MM.1S (cell line): ENCODE results near the gene B3GAT3.
"Not testable (repeated sequence)": the region's sequence is repeated elsewhere in the genome, so short reads cannot be mapped to it uniquely, and the experiment has no call there.

Experiments used
- DNase-seq: peaks from one replicate; pipeline ENCODE4 v3.0.0-alpha.2; 2015
- H2AFZ ChIP-seq: fragments of 300-600 bp; sonication (generic); 2 replicates; pipeline ENCODE4 v1.6.0; 2016; ENCODE audit warnings: antibody characterized with exemption, low read length
- H3F3A ChIP-seq: fragments of 300-600 bp; sonication (generic); 2 replicates; pipeline ENCODE4 v1.6.1; 2016; ENCODE audit warnings: mild to moderate bottlenecking, antibody characterized with exemption, low read length, moderate library complexity, mixed read lengths; ENCODE audit not compliant: insufficient read depth
- H3K27ac ChIP-seq: fragments of 300-600 bp; sonication (generic); 2 replicates; pipeline ENCODE4 v1.5.1; 2016; ENCODE audit warnings: mild to moderate bottlenecking, low read length
- H3K27me3 ChIP-seq: fragments of 300-600 bp; sonication (generic); replicated peaks from 2 replicates; pipeline ENCODE4 v1.6.0; 2016; ENCODE audit warnings: low read length; ENCODE audit not compliant: insufficient read depth
- H3K36me3 ChIP-seq: fragments of 300-600 bp; sonication (generic); replicated peaks from 2 replicates; pipeline ENCODE4 v1.6.1; 2016; ENCODE audit warnings: mild to moderate bottlenecking, low read length, mixed read lengths; ENCODE audit not compliant: insufficient read depth
- H3K4me1 ChIP-seq: fragments of 300-600 bp; sonication (generic); 2 replicates; pipeline ENCODE4 v1.6.1; 2016; ENCODE audit warnings: low read length, mixed read lengths
- H3K4me2 ChIP-seq: fragments of 300-600 bp; sonication (generic); 2 replicates; pipeline ENCODE4 v1.6.0; 2016; ENCODE audit warnings: low read depth, low read length
- H3K4me3 ChIP-seq: fragments of 300-600 bp; sonication (generic); 2 replicates; pipeline ENCODE4 v1.5.1; 2016; ENCODE audit warnings: low read length, mixed read lengths
- H3K79me2 ChIP-seq: fragments of 300-600 bp; sonication (generic); 2 replicates; pipeline ENCODE4 v1.6.1; 2016; ENCODE audit warnings: mixed run types, low read length, mixed read lengths
- H3K9ac ChIP-seq: fragments of 300-600 bp; sonication (generic); 2 replicates; pipeline ENCODE4 v1.6.1; 2016; ENCODE audit warnings: low read length, mixed read lengths
- H3K9me2 ChIP-seq: fragments of 300-600 bp; sonication (generic); replicated peaks from 2 replicates; pipeline ENCODE4 v1.6.1; 2016; ENCODE audit warnings: mild to moderate bottlenecking, low read length, mixed read lengths; ENCODE audit not compliant: insufficient read depth
- H3K9me3 ChIP-seq: fragments of 300-600 bp; sonication (generic); replicated peaks from 2 replicates; pipeline ENCODE4 v1.6.1; 2016; ENCODE audit warnings: mild to moderate bottlenecking, low read length, mixed read lengths; ENCODE audit not compliant: insufficient read depth
- H4K20me1 ChIP-seq: fragments of 300-600 bp; sonication (generic); 2 replicates; pipeline ENCODE4 v1.6.1; 2016; ENCODE audit warnings: mild to moderate bottlenecking, low read length, moderate library complexity, mixed read lengths; ENCODE audit not compliant: insufficient read depth
- CTCF ChIP-seq: fragments of 300-600 bp; sonication (generic); IDR thresholded peaks from 2 replicates; pipeline ENCODE4 v1.5.1; 2016; ENCODE audit warnings: antibody characterized with exemption, low read length, mixed read lengths
- EZH2 ChIP-seq: fragments of 300-600 bp; sonication (generic); optimal IDR thresholded peaks from 2 replicates; pipeline ENCODE3; 2017; ENCODE audit warnings: low read depth, mild to moderate bottlenecking, antibody characterized with exemption, low read length, mixed read lengths
- EZH2phosphoT487 ChIP-seq: fragments of 300-600 bp; sonication (generic); IDR thresholded peaks from 2 replicates; pipeline ENCODE4 v1.6.1; 2018; ENCODE audit warnings: antibody characterized with exemption, low read length

Gene B3GAT3

GRCh38 chr11:62588966-62589637 lies 32.7 kb downstream of the B3GAT3 start:
- H3K9me2 ChIP-seq, result no peaks in the 10 kb centered on the region
- H3F3A ChIP-seq, result peaks cover 26% of the 10 kb centered on the region
- H3K4me2 ChIP-seq, result no peak overlapping the region
- no peak for DNase-seq
- H3K9ac ChIP-seq, result no peak overlapping the region
- H4K20me1 ChIP-seq, result no peaks in the 10 kb centered on the region
- 0 out of 2 replicates have a peak, but pooled peaks cover 3% of the 10 kb centered on the region for H3K36me3 ChIP-seq
- H2AFZ ChIP-seq, result no peak overlapping the region
- no peaks in the 10 kb centered on the region for H3K27me3 ChIP-seq
- H3K4me1 ChIP-seq, result peaks cover 15% of the 10 kb centered on the region
- H3K9me3 ChIP-seq, result no peaks in the 10 kb centered on the region
- TF ChIP-seq CTCF (no peak), EZH2phosphoT487 (no peak), EZH2 (no peak)
- H3K4me3 ChIP-seq, result no peak overlapping the region
- H3K79me2 ChIP-seq, result peaks cover 39% of the 10 kb centered on the region
- H3K27ac ChIP-seq, result no peak overlapping the region

GRCh38 chr11:62585356-62585755 lies 36.4 kb downstream of the B3GAT3 start:
- H3K4me3 ChIP-seq, H3K27ac ChIP-seq, H2AFZ ChIP-seq, H3K9ac ChIP-seq, H3K36me3 ChIP-seq, H3K9me3 ChIP-seq, H3K9me2 ChIP-seq, H3K27me3 ChIP-seq, H3K4me1 ChIP-seq, DNase-seq, H3K4me2 ChIP-seq, H3F3A ChIP-seq, H4K20me1 ChIP-seq: not testable (repeated sequence)
- H3K79me2 ChIP-seq, result peaks cover 41% of the 10 kb centered on the region

- not testable (repeated sequence) for DNase-seq, H3F3A ChIP-seq, H3K9ac ChIP-seq, H2AFZ ChIP-seq, H3K9me2 ChIP-seq, H4K20me1 ChIP-seq, H3K9me3 ChIP-seq, H3K27ac ChIP-seq, H3K4me2 ChIP-seq, H3K4me3 ChIP-seq, H3K27me3 ChIP-seq, H3K4me1 ChIP-seq, H3K36me3 ChIP-seq
- H3K79me2 ChIP-seq, result peaks cover 20% of the 10 kb centered on the region
These were observed 40.1 kb downstream of the B3GAT3 start for GRCh38 chr11:62581735-62582134.

- no peak for DNase-seq
- Histone ChIP-seq H3K36me3 (no peaks in the 10 kb centered on the region), H3K9me3 (no peaks in the 10 kb centered on the region), H2AFZ (no peak overlapping the region), H3K4me1 (no peaks in the 10 kb centered on the region), H3K9me2 (no peaks in the 10 kb centered on the region), H3K27me3 (no peaks in the 10 kb centered on the region), H3K9ac (no peak overlapping the region), H3K27ac (no peak overlapping the region), H4K20me1 (no peaks in the 10 kb centered on the region), H3K79me2 (peaks cover 17% of the 10 kb centered on the region), H3K4me3 (no peak overlapping the region), H3K4me2 (no peak overlapping the region), H3F3A (no peaks in the 10 kb centered on the region)
- TF ChIP-seq CTCF, result no peak
- TF ChIP-seq EZH2, result no peak
- no peak for TF ChIP-seq EZH2phosphoT487
These were observed 40.6 kb downstream of the B3GAT3 start for GRCh38 chr11:62580959-62581715.
